ENCODE measurements around the gene STK38L. TPM values are rescaled to one million over a fixed set of nuclear protein-coding genes. Genes with fewer than 3 reads are reported as not detected.

Gene STK38L
- polyA plus RNA-seq, 1 of the 3 experiments (the other 2 are of a cell fraction): 4.7 TPM

DNA sequence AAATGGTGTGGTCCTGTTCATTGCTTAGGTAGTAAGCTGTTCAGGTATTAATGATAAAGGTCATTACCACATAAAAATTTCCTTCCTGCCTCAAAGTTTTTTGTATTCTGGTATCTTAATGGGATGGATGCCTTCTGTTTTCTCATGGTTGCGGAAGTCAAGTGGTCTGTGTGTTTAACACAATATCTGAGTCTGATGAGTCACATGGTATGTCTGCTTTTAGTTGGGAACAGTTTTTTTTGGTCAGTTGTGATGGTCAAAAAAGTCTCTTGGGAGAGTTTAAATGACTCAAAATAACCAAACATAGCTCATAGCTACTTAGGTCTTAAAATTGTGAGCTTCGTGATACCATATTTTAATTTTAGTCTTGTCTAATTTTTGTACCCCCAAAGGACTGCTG, 40.7 kb downstream of the STK38L start:
- TF ChIP-seq TCF12 (IDR thresholded peaks at IDR 0.05) (0 out of 2 replicates have a peak, but pooled peaks have one; percentile 18), JUND (IDR thresholded peaks at IDR 0.05) (peak; percentile 8; the same call in 1 of the 2 replicates), MAX (IDR thresholded peaks at IDR 0.05; ENCODE audit: low read depth) (0 out of 2 replicates have a peak, but pooled peaks have one; percentile 31), GABPA (IDR thresholded peaks at IDR 0.05; ENCODE audit: low read depth) (no peak), FOSL2 (IDR thresholded peaks at IDR 0.05; ENCODE audit: borderline replicate concordance, low read depth) (peak; percentile 52; the same call in 1 of the 2 replicates), GATA2 (CRISPR knock-in tag; IDR thresholded peaks at IDR 0.05) (no peak), ELF1 (IDR thresholded peaks at IDR 0.05) (peak; percentile 22; the same call in 1 of the 2 replicates), RFX5 (IDR thresholded peaks at IDR 0.05; ENCODE audit: low read length) (no peak)
- TF ChIP-seq, protein P1, sequence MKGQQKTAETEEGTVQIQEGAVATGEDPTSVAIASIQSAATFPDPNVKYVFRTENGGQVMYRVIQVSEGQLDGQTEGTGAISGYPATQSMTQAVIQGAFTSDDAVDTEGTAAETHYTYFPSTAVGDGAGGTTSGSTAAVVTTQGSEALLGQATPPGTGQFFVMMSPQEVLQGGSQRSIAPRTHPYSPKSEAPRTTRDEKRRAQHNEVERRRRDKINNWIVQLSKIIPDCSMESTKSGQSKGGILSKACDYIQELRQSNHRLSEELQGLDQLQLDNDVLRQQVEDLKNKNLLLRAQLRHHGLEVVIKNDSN (IDR thresholded peaks at IDR 0.05; ENCODE audit: borderline replicate concordance, low read depth): peak; percentile 25; the same call in 1 of the 2 replicates
- peak overlapping the region; percentile 49; the same call in 1 of the 2 replicates for H3K9ac ChIP-seq
- H3K27me3 ChIP-seq (ENCODE audit: insufficient read depth): no peaks in the 10 kb centered on the region
- no peak for DNase-seq
- ChIA-PET CTCF (interaction anchor here (1.2 kb wide), 2 partner anchors 14 to 271 kb away, joined by 3 to 4 read pairs; partner anchors contain the start of gene TM7SF3), POLR2A (no interaction called here)
- H3K36me3 ChIP-seq (replicated peaks in 1 of 2; ENCODE audit: control insufficient read depth in 1 of 2, insufficient read depth in 2 of 2, low read length in 1 of 2): peaks cover 0 to 2% of the 10 kb centered on the region in 2 experiments
- WGBS (ENCODE audit: low lambda C conversion rate): 27% methylated on average over 2 of the region's 2 CpGs
- H3K27ac ChIP-seq (ENCODE audit: low read depth in 2 of 2, low read length in 1 of 2): peak overlapping the region; percentile 34 to 91; a peak in 3 of 4 replicates
- H3F3A ChIP-seq (replicated peaks; ENCODE audit: insufficient read depth): peaks cover 21% of the 10 kb centered on the region
- peaks cover 14 to 15% of the 10 kb centered on the region in 2 experiments; a peak in 3 of 4 replicates for H3K4me1 ChIP-seq (ENCODE audit: control insufficient read depth in 1 of 2, insufficient read depth in 2 of 2, low read depth in 1 of 2, low read length in 1 of 2)
- no peaks in the 10 kb centered on the region for H3K9me2 ChIP-seq
- H3K4me2 ChIP-seq: peak overlapping the region; percentile 40; the same call in 1 of the 2 replicates
- peak overlapping the region in 1 of 2 experiments; percentile 25; a peak in 1 of 4 replicates for H3K4me3 ChIP-seq (ENCODE audit: low read depth in 2 of 2, low read length in 1 of 2)
- 0 out of 2 replicates have a peak overlapping the region, but pooled peaks have one; percentile 45 for H2AFZ ChIP-seq (ENCODE audit: low read depth)
- H4K20me1 ChIP-seq (ENCODE audit: insufficient read depth): no peaks in the 10 kb centered on the region
- no peaks in the 10 kb centered on the region for H3K9me3 ChIP-seq
- peaks cover 26% of the 10 kb centered on the region; the same call in 1 of the 2 replicates for H3K79me2 ChIP-seq (ENCODE audit: insufficient read depth)

- Histone ChIP-seq H3K9me2 (no peaks in the 10 kb centered on the region), H3K4me2 (peak overlapping the region; percentile 40; the same call in 1 of the 2 replicates), H3K9ac (peak overlapping the region; percentile 49; the same call in 1 of the 2 replicates), H3F3A (replicated peaks; ENCODE audit: insufficient read depth) (peaks cover 21% of the 10 kb centered on the region), H3K36me3 (replicated peaks in 1 of 2; ENCODE audit: control insufficient read depth in 1 of 2, insufficient read depth in 2 of 2, low read length in 1 of 2) (peaks cover 0 to 2% of the 10 kb centered on the region in 2 experiments), H3K27ac (ENCODE audit: low read depth in 2 of 2, low read length in 1 of 2) (peak overlapping the region; percentile 28 to 91; a peak in 3 of 4 replicates), H2AFZ (ENCODE audit: low read depth) (peak overlapping the region; percentile 45), H3K4me3 (ENCODE audit: low read depth in 2 of 2, low read length in 1 of 2) (peak overlapping the region in 1 of 2 experiments; percentile 25; a peak in 1 of 4 replicates), H3K79me2 (ENCODE audit: insufficient read depth) (peaks cover 22% of the 10 kb centered on the region; the same call in 1 of the 2 replicates), H3K27me3 (ENCODE audit: insufficient read depth) (no peaks in the 10 kb centered on the region), H3K4me1 (ENCODE audit: control insufficient read depth in 1 of 2, insufficient read depth in 2 of 2, low read depth in 1 of 2, low read length in 1 of 2) (peaks cover 14% of the 10 kb centered on the region in 2 experiments; a peak in 3 of 4 replicates), H3K9me3 (no peaks in the 10 kb centered on the region), H4K20me1 (ENCODE audit: insufficient read depth) (no peaks in the 10 kb centered on the region)
- ChIA-PET CTCF (interaction anchor here (0.6 to 1.2 kb wide), 3 partner anchors 15 to 271 kb away, joined by 3 to 4 read pairs (median 4); partner anchors contain the start of gene TM7SF3), POLR2A (no interaction called here)
- WGBS (ENCODE audit: low lambda C conversion rate): 82% methylated on average over 1 of the region's 1 CpG
- DNase-seq: no peak
- TF ChIP-seq MAX (IDR thresholded peaks at IDR 0.05; ENCODE audit: low read depth) (no peak), SMC3 (IDR thresholded peaks at IDR 0.05; ENCODE audit: low read depth, low read length) (no peak), TCF12 (IDR thresholded peaks at IDR 0.05) (no peak), USF2 (IDR thresholded peaks at IDR 0.05; ENCODE audit: borderline replicate concordance, low read depth, low read length) (no peak), FOSL2 (IDR thresholded peaks at IDR 0.05; ENCODE audit: borderline replicate concordance, low read depth) (no peak), RAD21 (IDR thresholded peaks at IDR 0.05; ENCODE audit: low read length) (no peak), EP300 (IDR thresholded peaks at IDR 0.05; ENCODE audit: borderline replicate concordance in 1 of 2, low read depth in 1 of 2, low read length in 1 of 2) (no peak), GATA2 (CRISPR knock-in tag; IDR thresholded peaks at IDR 0.05) (no peak), POLR2AphosphoS5 (IDR thresholded peaks at IDR 0.05; ENCODE audit: low read depth, low read length) (no peak), RCOR1 (IDR thresholded peaks at IDR 0.05; ENCODE audit: low read length) (no peak), CTCF (IDR thresholded peaks at IDR 0.05) (no peak), YY1 (IDR thresholded peaks at IDR 0.05; ENCODE audit: low read depth) (no peak), FOXM1 (IDR thresholded peaks at IDR 0.05; ENCODE audit: low read depth) (no peak), TEAD4 (IDR thresholded peaks at IDR 0.05; ENCODE audit: borderline replicate concordance, insufficient read depth) (no peak)
- TF ChIP-seq, protein P2, sequence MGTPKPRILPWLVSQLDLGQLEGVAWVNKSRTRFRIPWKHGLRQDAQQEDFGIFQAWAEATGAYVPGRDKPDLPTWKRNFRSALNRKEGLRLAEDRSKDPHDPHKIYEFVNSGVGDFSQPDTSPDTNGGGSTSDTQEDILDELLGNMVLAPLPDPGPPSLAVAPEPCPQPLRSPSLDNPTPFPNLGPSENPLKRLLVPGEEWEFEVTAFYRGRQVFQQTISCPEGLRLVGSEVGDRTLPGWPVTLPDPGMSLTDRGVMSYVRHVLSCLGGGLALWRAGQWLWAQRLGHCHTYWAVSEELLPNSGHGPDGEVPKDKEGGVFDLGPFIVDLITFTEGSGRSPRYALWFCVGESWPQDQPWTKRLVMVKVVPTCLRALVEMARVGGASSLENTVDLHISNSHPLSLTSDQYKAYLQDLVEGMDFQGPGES (IDR thresholded peaks at IDR 0.05; ENCODE audit: low read depth, low read length): no peak
- TF ChIP-seq, protein P3, sequence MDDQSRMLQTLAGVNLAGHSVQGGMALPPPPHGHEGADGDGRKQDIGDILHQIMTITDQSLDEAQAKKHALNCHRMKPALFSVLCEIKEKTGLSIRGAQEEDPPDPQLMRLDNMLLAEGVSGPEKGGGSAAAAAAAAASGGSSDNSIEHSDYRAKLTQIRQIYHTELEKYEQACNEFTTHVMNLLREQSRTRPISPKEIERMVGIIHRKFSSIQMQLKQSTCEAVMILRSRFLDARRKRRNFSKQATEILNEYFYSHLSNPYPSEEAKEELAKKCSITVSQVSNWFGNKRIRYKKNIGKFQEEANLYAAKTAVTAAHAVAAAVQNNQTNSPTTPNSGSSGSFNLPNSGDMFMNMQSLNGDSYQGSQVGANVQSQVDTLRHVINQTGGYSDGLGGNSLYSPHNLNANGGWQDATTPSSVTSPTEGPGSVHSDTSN (IDR thresholded peaks at IDR 0.05): no peak
Measured at GRCh38 chr12:27285403-27285802, 41.3 kb downstream of the STK38L start.
